ENCODE measurements around the gene PYGB. TPM values are rescaled to one million over a fixed set of nuclear protein-coding genes. Genes with fewer than 3 reads are reported as not detected.

The PYGB gene
- total RNA-seq, 4 donors from 2014 or later = 71.6 to 119 (median 78.6) TPM

GRCh38 chr20:25207149-25207959 lies 40.5 kb upstream of the PYGB start:
- no peaks in the 10 kb centered on the region for H3K9me3 ChIP-seq
- peaks cover 0 to 32% (median 8%) of the 10 kb centered on the region in 4 donors for H3K4me1 ChIP-seq
- TF ChIP-seq EP300 (IDR thresholded peaks at IDR 0.05) (no peak), CTCF (IDR thresholded peaks at IDR 0.05) (no peak), POLR2A (IDR thresholded peaks at IDR 0.05) (no peak)
- DNase-seq (ENCODE audit: low spot score in 2 of 2) = no peak
- H3K36me3 ChIP-seq = peaks cover 3 to 46% (median 5%) of the 10 kb centered on the region in 3 donors
- no peaks in the 10 kb centered on the region for H3K27me3 ChIP-seq
- no peak overlapping the region for H3K4me3 ChIP-seq
- peak overlapping the region in 1 of 4 donors; percentile 2 for H3K27ac ChIP-seq
- 92 to 94% methylated on average over 22 of the region's 22 CpGs for WGBS, 2 donors

- Histone ChIP-seq H3K27ac (peak overlapping the region in 1 of 4 donors; percentile 2), H3K9me3 (no peaks in the 10 kb centered on the region), H3K36me3 (peaks cover 3 to 48% (median 7%) of the 10 kb centered on the region in 3 donors), H3K4me3 (no peak overlapping the region), H3K27me3 (no peaks in the 10 kb centered on the region), H3K4me1 (peaks cover 0 to 32% (median 6%) of the 10 kb centered on the region in 4 donors)
- 78 to 85% methylated on average over 9 of the region's 9 CpGs for WGBS, 2 donors
- no peak for DNase-seq (ENCODE audit: low spot score in 2 of 2)
- TF ChIP-seq EP300 (IDR thresholded peaks at IDR 0.05) (no peak), CTCF (IDR thresholded peaks at IDR 0.05) (no peak), POLR2A (IDR thresholded peaks at IDR 0.05) (no peak)
These were observed 39.8 kb upstream of the PYGB start for GRCh38 chr20:25207960-25208534.

GRCh38 chr20:25209400-25209799 lies 38.5 kb upstream of the PYGB start:
- no peaks in the 10 kb centered on the region for H3K27me3 ChIP-seq
- peaks cover 0 to 29% (median 0%) of the 10 kb centered on the region in 4 donors for H3K4me1 ChIP-seq
- TF ChIP-seq POLR2A (IDR thresholded peaks at IDR 0.05) (no peak), EP300 (IDR thresholded peaks at IDR 0.05) (no peak), CTCF (IDR thresholded peaks at IDR 0.05) (no peak)
- WGBS, 2 donors = 93 to 100% methylated on average over 1 of the region's 1 CpG
- H3K4me3 ChIP-seq = no peak overlapping the region
- DNase-seq (ENCODE audit: low spot score in 2 of 2) = no peak
- no peak overlapping the region for H3K27ac ChIP-seq
- H3K36me3 ChIP-seq = peaks cover 3 to 61% (median 15%) of the 10 kb centered on the region in 3 donors
- no peaks in the 10 kb centered on the region for H3K9me3 ChIP-seq

DNA sequence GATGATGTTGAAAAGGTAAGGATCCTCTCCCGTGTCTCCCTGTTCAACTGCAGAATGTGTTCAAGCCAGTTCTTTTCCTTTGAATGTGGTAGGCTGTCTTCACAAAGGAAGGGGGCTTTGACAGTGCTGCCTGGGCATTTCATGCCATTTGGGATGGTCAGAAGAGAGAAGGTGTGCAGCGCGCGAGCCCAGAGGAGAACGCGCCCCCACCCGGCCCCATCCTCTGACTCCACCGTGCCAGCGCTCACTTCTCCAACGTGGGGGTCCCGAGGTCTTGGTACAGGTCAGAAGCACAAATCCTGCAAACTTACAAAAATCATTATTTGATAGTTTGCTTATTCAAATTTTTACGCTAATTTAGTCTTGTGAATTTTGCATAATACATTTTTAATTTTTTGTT lies 38.0 kb upstream of the PYGB start:
- peaks cover 3 to 66% (median 15%) of the 10 kb centered on the region in 3 donors for H3K36me3 ChIP-seq
- peaks cover 0 to 23% (median 0%) of the 10 kb centered on the region in 4 donors for H3K4me1 ChIP-seq
- no peaks in the 10 kb centered on the region for H3K27me3 ChIP-seq
- DNase-seq (ENCODE audit: low spot score in 2 of 2) = no peak
- no peak overlapping the region for H3K27ac ChIP-seq
- TF ChIP-seq POLR2A (IDR thresholded peaks at IDR 0.05) (no peak), EP300 (IDR thresholded peaks at IDR 0.05) (no peak), CTCF (IDR thresholded peaks at IDR 0.05) (no peak)
- no peaks in the 10 kb centered on the region for H3K9me3 ChIP-seq
- 94 to 96% methylated on average over 12 of the region's 12 CpGs for WGBS, 2 donors
- H3K4me3 ChIP-seq = no peak overlapping the region

DNA sequence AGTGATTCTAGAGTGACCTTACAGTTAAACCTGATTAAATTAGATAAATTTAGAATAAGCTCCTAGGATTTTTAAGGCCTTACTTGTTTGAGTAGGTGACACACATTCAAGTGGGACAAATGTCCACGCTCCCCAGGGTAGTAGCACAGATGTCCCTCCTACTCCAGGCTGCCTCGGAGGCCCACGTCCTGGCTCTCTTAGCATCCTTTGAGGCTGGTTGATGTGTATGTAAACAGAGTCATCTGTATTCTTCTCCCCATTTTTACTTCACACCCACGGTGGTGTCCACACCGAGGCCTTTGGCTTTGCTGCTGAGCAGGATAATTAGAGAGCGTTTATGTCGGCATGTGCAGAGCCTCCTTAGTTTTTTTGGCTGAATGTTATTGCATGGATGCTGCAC lies 36.6 kb upstream of the PYGB start:
- H3K36me3 ChIP-seq = peaks cover 3 to 80% (median 15%) of the 10 kb centered on the region in 3 donors
- 72 to 76% methylated on average over 7 of the region's 7 CpGs for WGBS, 2 donors

More for the DNA sequence above, 36.6 kb upstream of the PYGB start:
- H3K27me3 ChIP-seq = no peaks in the 10 kb centered on the region
- no peak overlapping the region for H3K4me3 ChIP-seq
- H3K9me3 ChIP-seq = no peaks in the 10 kb centered on the region
- TF ChIP-seq CTCF (IDR thresholded peaks at IDR 0.05) = no peak
- TF ChIP-seq POLR2A (IDR thresholded peaks at IDR 0.05) = no peak
- TF ChIP-seq EP300 (IDR thresholded peaks at IDR 0.05) = no peak
- DNase-seq (ENCODE audit: low spot score in 2 of 2) = no peak
- H3K4me1 ChIP-seq = peaks cover 0 to 12% (median 0%) of the 10 kb centered on the region in 4 donors
- H3K27ac ChIP-seq = no peak overlapping the region

Data from tibial nerve (tissue), 4 donors.